ENCODE results near the gene ACER3. TPM values are rescaled to one million over a fixed set of nuclear protein-coding genes. Genes with fewer than 3 reads are reported as not detected.

The ACER3 gene
- total RNA-seq, 1 donor from 2014 or later, result 14.7 TPM

- Mint-ChIP-seq H3K27ac (no peak overlapping the region), H3K4me1 (ENCODE audit: low read depth) (no peaks in the 10 kb centered on the region), H3K4me3 (ENCODE audit: low read depth) (no peak overlapping the region), H3K27me3 (no peaks in the 10 kb centered on the region), H3K9me3 (ENCODE audit: low read depth) (peaks cover 13% of the 10 kb centered on the region), H3K36me3 (ENCODE audit: insufficient read depth) (peaks cover 12% of the 10 kb centered on the region)
- no peak for DNase-seq (ENCODE audit: low spot score, unreplicated experiment)
- TF ChIP-seq CTCF (IDR thresholded peaks at IDR 0.05; ENCODE audit: unreplicated experiment), result no peak
These were observed 50.1 kb downstream of the ACER3 start for GRCh38 chr11:76910620-76911414.

- peaks cover 11% of the 10 kb centered on the region for H3K9me3 Mint-ChIP-seq (ENCODE audit: low read depth)
- H3K36me3 Mint-ChIP-seq (ENCODE audit: insufficient read depth), result peaks cover 11% of the 10 kb centered on the region
- H3K4me1 Mint-ChIP-seq (ENCODE audit: low read depth), result peaks cover 2% of the 10 kb centered on the region
- no peak overlapping the region for H3K4me3 Mint-ChIP-seq (ENCODE audit: low read depth)
- H3K27me3 Mint-ChIP-seq, result no peaks in the 10 kb centered on the region
- no peak for TF ChIP-seq CTCF (IDR thresholded peaks at IDR 0.05; ENCODE audit: unreplicated experiment)
- no peak overlapping the region for H3K27ac Mint-ChIP-seq
- DNase-seq (ENCODE audit: low spot score, unreplicated experiment), result no peak
These were observed 50.7 kb downstream of the ACER3 start for GRCh38 chr11:76911415-76911808.

- no peak for TF ChIP-seq CTCF (IDR thresholded peaks at IDR 0.05; ENCODE audit: unreplicated experiment)
- peaks cover 17% of the 10 kb centered on the region for H3K4me1 Mint-ChIP-seq (ENCODE audit: low read depth)
- no peaks in the 10 kb centered on the region for H3K27me3 Mint-ChIP-seq
- DNase-seq (ENCODE audit: low spot score, unreplicated experiment), result no peak
- H3K36me3 Mint-ChIP-seq (ENCODE audit: insufficient read depth), result no peaks in the 10 kb centered on the region
- H3K27ac Mint-ChIP-seq, result no peak overlapping the region
- no peak overlapping the region for H3K4me3 Mint-ChIP-seq (ENCODE audit: low read depth)
- H3K9me3 Mint-ChIP-seq (ENCODE audit: low read depth), result no peaks in the 10 kb centered on the region
These were observed 56.0 kb downstream of the ACER3 start for GRCh38 chr11:76916712-76917111.

GRCh38 chr11:76918941-76919386 is 58.2 kb downstream of the ACER3 start:
- Mint-ChIP-seq H3K27me3 (no peaks in the 10 kb centered on the region), H3K36me3 (ENCODE audit: insufficient read depth) (no peaks in the 10 kb centered on the region), H3K4me3 (ENCODE audit: low read depth) (no peak overlapping the region), H3K27ac (no peak overlapping the region), H3K9me3 (ENCODE audit: low read depth) (no peaks in the 10 kb centered on the region), H3K4me1 (ENCODE audit: low read depth) (peaks cover 17% of the 10 kb centered on the region)
- peak; percentile 74 for TF ChIP-seq CTCF (IDR thresholded peaks at IDR 0.05; ENCODE audit: unreplicated experiment)
- no peak for DNase-seq (ENCODE audit: low spot score, unreplicated experiment)

- Mint-ChIP-seq H3K9me3 (ENCODE audit: low read depth) (no peaks in the 10 kb centered on the region), H3K27ac (no peak overlapping the region), H3K4me1 (ENCODE audit: low read depth) (peaks cover 17% of the 10 kb centered on the region), H3K27me3 (no peaks in the 10 kb centered on the region), H3K36me3 (ENCODE audit: insufficient read depth) (no peaks in the 10 kb centered on the region), H3K4me3 (ENCODE audit: low read depth) (no peak overlapping the region)
- TF ChIP-seq CTCF (IDR thresholded peaks at IDR 0.05; ENCODE audit: unreplicated experiment), result no peak
- DNase-seq (ENCODE audit: low spot score, unreplicated experiment), result no peak
These were observed 58.7 kb downstream of the ACER3 start for GRCh38 chr11:76919467-76919866.

Measured in progenitor cell of endocrine pancreas (in vitro differentiated cells).